Peyer's patch (tissue), 4 donors: ENCODE results near the gene AUTS2. TPM values are rescaled to one million over a fixed set of nuclear protein-coding genes. Genes with fewer than 3 reads are reported as not detected.

Experiments used
- DNase-seq, 3 donors: peaks; one replicate each; pipeline ENCODE4 v3.0.0-alpha.2; 2017 to 2019
- H3K27ac ChIP-seq, 4 donors: fragments of 200-600 bp; sonication (generic); one replicate each; pipeline ENCODE4 v1.5.1; 2016 to 2019
- H3K27me3 ChIP-seq, 2 donors: fragments of 200-600 bp; sonication (generic); one replicate each; pipeline ENCODE4 v1.5.1; 2019
- H3K36me3 ChIP-seq, 3 donors: fragments of 200-600 bp; sonication (generic); one replicate each; pipeline ENCODE4 v1.5.1; 2016 to 2019
- H3K4me1 ChIP-seq, 4 donors: fragments of 200-600 bp; sonication (generic); one replicate each; pipeline ENCODE4 v1.5.1; 2016 to 2019
- H3K4me3 ChIP-seq, 4 donors: fragments of 200-600 bp; sonication (generic); 1 replicate in 3 of 4; 2 replicates in 1 of 4; pipeline ENCODE4 v1.5.1; 2016 to 2019; ENCODE audit warnings: mild to moderate bottlenecking in 1 of 4
- H3K9me3 ChIP-seq, 4 donors: fragments of 200-600 bp; sonication (generic); one replicate each; pipeline ENCODE4 v1.5.1; 2016 to 2019; ENCODE audit warnings: mild to moderate bottlenecking in 1 of 4
- POLR2A ChIP-seq, 2 donors: fragments of 450-650 bp; IDR thresholded peaks; one replicate each; pipeline ENCODE4 v1.5.1; 2017; ENCODE audit warnings: antibody characterized with exemption in 2 of 2, mild to moderate bottlenecking in 2 of 2, moderate library complexity in 2 of 2
- total RNA-seq, 4 donors: library from RNA; depleted of rRNA; stranded (reverse); fragments of >200 nt; gene quantifications; one replicate each; pipeline ENCODE4 v1.1.0, GENCODE V29; 2016
- TF ChIP-seq, protein P1 (sequence below), 6 experiments: fragments of 450-650 bp in 4 of 6; fragments of 200-600 bp in 2 of 6; sonication (generic) in 1 of 6; IDR thresholded peaks; one replicate each; pipeline ENCODE4 v1.5.1; 2017 to 2019; ENCODE audit warnings: antibody characterized with exemption in 6 of 6, mild to moderate bottlenecking in 3 of 6, moderate library complexity in 1 of 6

Gene AUTS2
- total RNA-seq, 4 donors from 2014 or later, result 55.9 to 90.0 (median 72.6) TPM

DNA sequence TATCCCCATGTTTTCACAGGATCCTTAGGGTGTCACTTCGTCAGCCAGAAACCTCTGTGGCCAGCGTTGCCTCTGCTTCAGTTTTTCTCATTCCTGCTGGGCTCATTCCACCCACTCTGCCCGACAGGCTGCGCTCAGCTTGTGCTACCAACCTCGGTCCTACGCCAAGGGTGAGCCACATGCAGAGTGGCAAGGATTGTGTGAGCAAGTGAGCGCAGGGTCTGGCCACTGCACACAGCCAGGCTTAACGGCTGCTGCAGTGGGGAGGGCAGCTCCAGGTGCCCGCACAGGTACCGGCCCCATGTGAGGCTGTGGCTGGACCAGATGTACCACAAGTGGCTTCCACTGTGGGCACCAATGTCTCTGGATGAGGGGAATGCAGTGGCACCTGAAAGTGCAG, 329.2 kb downstream of the AUTS2 start:
- H3K27ac ChIP-seq, result no peak overlapping the region
- TF ChIP-seq, protein P1, sequence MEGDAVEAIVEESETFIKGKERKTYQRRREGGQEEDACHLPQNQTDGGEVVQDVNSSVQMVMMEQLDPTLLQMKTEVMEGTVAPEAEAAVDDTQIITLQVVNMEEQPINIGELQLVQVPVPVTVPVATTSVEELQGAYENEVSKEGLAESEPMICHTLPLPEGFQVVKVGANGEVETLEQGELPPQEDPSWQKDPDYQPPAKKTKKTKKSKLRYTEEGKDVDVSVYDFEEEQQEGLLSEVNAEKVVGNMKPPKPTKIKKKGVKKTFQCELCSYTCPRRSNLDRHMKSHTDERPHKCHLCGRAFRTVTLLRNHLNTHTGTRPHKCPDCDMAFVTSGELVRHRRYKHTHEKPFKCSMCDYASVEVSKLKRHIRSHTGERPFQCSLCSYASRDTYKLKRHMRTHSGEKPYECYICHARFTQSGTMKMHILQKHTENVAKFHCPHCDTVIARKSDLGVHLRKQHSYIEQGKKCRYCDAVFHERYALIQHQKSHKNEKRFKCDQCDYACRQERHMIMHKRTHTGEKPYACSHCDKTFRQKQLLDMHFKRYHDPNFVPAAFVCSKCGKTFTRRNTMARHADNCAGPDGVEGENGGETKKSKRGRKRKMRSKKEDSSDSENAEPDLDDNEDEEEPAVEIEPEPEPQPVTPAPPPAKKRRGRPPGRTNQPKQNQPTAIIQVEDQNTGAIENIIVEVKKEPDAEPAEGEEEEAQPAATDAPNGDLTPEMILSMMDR (IDR thresholded peaks at IDR 0.05), result no peak
- no peak for TF ChIP-seq POLR2A (IDR thresholded peaks at IDR 0.05)
- DNase-seq, result no peak

DNA sequence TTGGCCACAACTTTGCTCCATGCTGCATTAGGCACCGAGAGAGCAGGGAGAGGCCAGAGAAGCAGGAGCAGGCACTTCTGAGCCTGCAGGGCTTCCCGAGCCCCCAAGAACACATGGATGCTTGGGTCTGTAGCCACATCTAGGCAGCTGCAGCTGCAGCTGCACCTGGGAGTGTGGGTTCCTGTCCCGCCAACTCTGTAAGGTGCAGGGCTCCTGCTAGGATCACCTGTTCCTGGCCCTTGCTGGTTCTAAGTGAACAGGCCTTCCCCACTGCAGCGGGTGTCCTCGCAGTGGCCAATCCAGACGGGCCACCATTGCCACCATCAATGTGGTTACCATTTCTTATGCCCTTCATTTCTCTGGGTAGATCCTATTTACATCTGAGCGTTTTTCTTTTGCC, 330.3 kb downstream of the AUTS2 start:
- Histone ChIP-seq H3K4me3 (no peak overlapping the region), H3K36me3 (no peaks in the 10 kb centered on the region), H3K4me1 (no peaks in the 10 kb centered on the region), H3K9me3 (no peaks in the 10 kb centered on the region), H3K27me3 (no peaks in the 10 kb centered on the region), H3K27ac (no peak overlapping the region)
- DNase-seq, result no peak
- TF ChIP-seq POLR2A (IDR thresholded peaks at IDR 0.05), result no peak
- TF ChIP-seq, protein P1 (IDR thresholded peaks at IDR 0.05), result no peak

More for the DNA sequence above, 329.2 kb downstream of the AUTS2 start:
- Histone ChIP-seq H3K9me3 (no peaks in the 10 kb centered on the region), H3K36me3 (no peaks in the 10 kb centered on the region), H3K4me1 (no peaks in the 10 kb centered on the region), H3K27me3 (no peaks in the 10 kb centered on the region), H3K4me3 (no peak overlapping the region)

DNA sequence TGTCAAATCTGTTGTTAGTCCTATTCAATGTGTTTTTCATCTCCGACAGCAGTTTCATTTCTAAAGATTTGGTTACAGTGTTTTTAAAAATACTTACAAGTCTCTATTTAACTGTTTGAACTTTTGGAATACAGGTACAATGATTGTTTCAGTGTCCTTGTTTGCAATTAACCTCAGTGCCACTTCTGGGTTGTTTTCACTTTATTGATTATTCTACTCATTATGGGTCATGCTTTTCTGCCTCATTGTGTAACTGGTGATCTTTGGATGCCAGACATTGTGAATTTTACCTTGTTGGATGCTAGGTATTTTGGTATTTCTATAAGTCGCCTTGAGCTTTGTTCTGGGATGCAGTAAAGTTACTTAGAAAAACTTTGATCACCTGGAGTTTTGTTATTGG, 331.3 kb downstream of the AUTS2 start:
- Histone ChIP-seq H3K36me3 (no peaks in the 10 kb centered on the region), H3K4me3 (no peak overlapping the region), H3K4me1 (no peaks in the 10 kb centered on the region), H3K27me3 (no peaks in the 10 kb centered on the region), H3K27ac (no peak overlapping the region), H3K9me3 (no peaks in the 10 kb centered on the region)
- no peak for DNase-seq
- TF ChIP-seq, protein P1 (IDR thresholded peaks at IDR 0.05), result no peak
- no peak for TF ChIP-seq POLR2A (IDR thresholded peaks at IDR 0.05)

DNA sequence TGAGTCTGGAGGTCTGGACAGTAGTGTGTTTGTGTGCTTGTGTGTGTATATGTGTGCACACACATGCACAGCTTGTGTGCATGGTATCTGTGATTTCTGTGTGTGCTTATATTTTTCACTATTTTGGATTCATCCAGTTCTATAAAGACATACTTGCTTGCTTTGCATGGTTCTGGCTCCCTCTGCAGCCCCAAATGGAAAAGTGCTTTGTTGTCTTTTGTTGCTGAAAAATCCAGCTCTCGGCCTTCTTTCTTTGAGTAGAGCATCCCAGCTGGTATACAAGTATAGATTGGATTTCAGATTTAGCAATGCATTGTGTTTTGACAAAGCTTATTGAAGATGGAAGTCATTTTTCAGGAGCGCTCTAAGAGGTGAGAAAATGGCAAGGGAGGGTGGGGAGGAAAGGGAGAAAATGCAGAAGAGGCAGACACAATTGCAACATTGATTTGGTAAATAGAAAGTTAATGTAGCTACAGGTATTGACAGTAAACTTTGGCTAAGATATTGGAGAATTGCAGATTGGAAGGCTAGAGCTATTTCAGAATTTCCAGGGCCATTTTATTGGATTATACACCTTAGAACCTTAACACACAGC, 333.9 kb downstream of the AUTS2 start:
- Histone ChIP-seq H3K36me3 (no peaks in the 10 kb centered on the region), H3K4me1 (no peaks in the 10 kb centered on the region), H3K4me3 (no peak overlapping the region), H3K9me3 (no peaks in the 10 kb centered on the region), H3K27me3 (no peaks in the 10 kb centered on the region), H3K27ac (no peak overlapping the region)
- TF ChIP-seq, protein P1 (IDR thresholded peaks at IDR 0.05), result peak in 4 of 6 experiments; percentile 42 to 58 (median 54)
- no peak for TF ChIP-seq POLR2A (IDR thresholded peaks at IDR 0.05)
- no peak for DNase-seq

DNA sequence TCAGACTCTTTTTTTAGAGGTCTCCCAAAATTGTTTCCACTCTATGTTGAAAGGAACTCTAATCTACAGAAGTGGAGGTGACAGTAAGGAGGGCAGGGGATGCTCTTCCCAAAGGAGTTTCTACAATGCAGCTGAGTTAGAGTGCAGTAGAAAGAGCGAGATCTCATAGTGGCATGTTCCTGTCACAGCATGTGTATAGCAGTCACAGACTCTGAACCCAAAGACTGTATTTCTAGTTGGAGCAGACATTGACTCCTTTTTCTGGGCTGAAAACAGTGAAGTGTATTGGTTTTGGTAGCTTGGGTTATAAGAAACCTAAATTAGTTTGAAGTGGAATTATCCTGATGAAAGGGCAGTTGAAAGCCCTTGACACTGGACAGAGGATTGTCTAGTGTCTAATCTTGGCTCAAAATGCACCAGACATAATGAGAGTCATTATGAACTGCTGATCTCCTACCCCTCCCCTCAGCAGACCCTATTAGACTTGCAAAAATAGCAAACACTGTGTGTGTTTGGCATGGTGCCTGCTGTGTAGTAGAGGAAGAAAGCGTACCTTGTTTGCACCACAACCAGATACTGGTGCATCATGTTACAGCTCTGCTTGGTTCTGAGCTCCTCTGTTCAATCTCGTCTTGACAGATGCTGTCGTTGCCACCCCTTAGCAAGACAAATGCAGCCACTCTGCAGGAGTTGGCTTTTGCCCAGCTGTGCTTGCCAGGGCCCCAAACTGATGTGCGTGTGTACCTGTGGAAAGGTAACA, 336.0 kb downstream of the AUTS2 start:
- no peak for DNase-seq

More for the DNA sequence above, 336.0 kb downstream of the AUTS2 start:
- Histone ChIP-seq H3K27ac (no peak overlapping the region), H3K4me1 (no peaks in the 10 kb centered on the region), H3K36me3 (no peaks in the 10 kb centered on the region), H3K4me3 (no peak overlapping the region), H3K9me3 (no peaks in the 10 kb centered on the region), H3K27me3 (no peaks in the 10 kb centered on the region)
- TF ChIP-seq, protein P1 (IDR thresholded peaks at IDR 0.05), result no peak
- TF ChIP-seq POLR2A (IDR thresholded peaks at IDR 0.05), result no peak
